ENCODE results near the gene OSGEP. TPM values are rescaled to one million over a fixed set of nuclear protein-coding genes. Genes with fewer than 3 reads are reported as not detected.

The OSGEP gene
- total RNA-seq, 1 experiment from 2014 or later: 21.8 TPM

DNA sequence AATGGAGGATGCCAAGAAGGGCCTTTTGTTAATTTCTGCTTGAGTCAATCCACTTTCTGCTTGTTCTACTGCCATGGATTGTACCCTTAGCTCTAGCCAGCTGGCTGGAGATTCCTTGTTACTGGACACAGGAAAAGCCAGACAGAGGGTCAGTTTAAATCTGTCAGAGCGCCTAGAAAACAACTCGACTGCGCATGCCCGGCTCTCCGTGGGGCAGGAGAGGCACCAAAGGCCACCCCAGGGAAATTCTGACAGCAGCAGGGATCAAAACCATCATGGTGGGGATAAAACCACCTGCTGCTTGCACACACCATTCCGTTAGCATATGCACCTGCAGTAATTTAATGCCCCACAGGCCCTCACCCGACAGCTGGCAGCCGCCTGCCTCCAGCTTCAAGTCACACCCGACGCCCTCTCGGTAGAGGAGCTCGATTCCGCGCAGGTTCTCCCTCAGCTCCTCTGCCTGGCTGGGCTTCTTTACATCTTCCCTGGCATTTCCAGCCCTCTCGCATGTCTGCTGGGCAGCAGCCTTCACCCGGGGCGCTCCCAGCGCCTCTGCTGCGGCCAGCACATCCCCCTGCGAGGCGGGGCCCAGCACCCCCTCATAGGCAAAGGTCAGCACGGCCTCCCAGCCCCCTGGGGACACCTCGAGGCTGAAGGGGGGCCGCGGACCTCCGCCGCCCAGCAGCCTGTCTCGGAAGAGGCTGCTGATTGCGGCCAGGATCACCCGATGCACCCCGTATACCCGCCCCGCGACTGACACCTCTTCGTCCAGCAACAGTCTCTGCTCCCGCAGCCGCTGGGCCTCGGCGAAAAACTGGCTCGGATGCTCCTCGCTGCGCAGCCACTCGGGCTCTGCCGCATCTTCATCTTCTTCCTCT lies 19.7 kb downstream of the OSGEP start:
- Histone ChIP-seq H4K20me1 (ENCODE audit: insufficient read depth) (no peaks in the 10 kb centered on the region), H3K4me1 (ENCODE audit: control insufficient read depth in 1 of 2, insufficient read depth in 2 of 2, low read length in 2 of 2) (peaks cover 8 to 22% of the 10 kb centered on the region in 2 experiments), H3K4me2 (ENCODE audit: low read length) (no peak overlapping the region), H3K4me3 (replicated peaks in 1 of 2; ENCODE audit: low read depth in 1 of 2, low read length in 2 of 2) (no peak overlapping the region), H3K27ac (ENCODE audit: low read depth, low read length) (no peak overlapping the region), H3K9me2 (ENCODE audit: insufficient read depth) (no peaks in the 10 kb centered on the region), H3K9ac (ENCODE audit: low read length) (no peak overlapping the region), H2AFZ (ENCODE audit: low read depth, low read length, poor library complexity, severe bottlenecking) (no peak overlapping the region), H3K9me3 (ENCODE audit: control insufficient read depth in 1 of 2, insufficient read depth in 1 of 2, low read depth in 1 of 2, low read length in 2 of 2) (no peaks in the 10 kb centered on the region), H3K27me3 (ENCODE audit: insufficient read depth, low read length) (no peaks in the 10 kb centered on the region), H3K36me3 (ENCODE audit: control insufficient read depth in 1 of 2, insufficient read depth in 2 of 2, low read length in 2 of 2) (no peaks in the 10 kb centered on the region), H3K79me2 (ENCODE audit: insufficient read depth, low read length) (no peaks in the 10 kb centered on the region)
- RAD21 ChIA-PET (ENCODE audit: low non-redundant PET in 1 of 2, low total read pairs in 2 of 2, uncharacterized antibody in 2 of 2, unreplicated experiment in 2 of 2): no interaction called here
- POLR2A ChIA-PET: interaction anchor here (1.9 kb wide), 1 partner anchor 27 kb away, joined by 4 read pairs; the partner anchor contains the start of gene PIP4P1
- no TSS peak for BruUV-seq (replicated peaks)
- CTCF ChIA-PET: no interaction called here
- ATAC-seq (no peak), DNase-seq (ENCODE audit: low read depth, low spot score) (no peak)
- TF ChIP-seq SRF (IDR thresholded peaks at IDR 0.05; ENCODE audit: low read depth) (no peak), ELF1 (IDR thresholded peaks at IDR 0.05; ENCODE audit: borderline replicate concordance, low read depth) (no peak), CEBPB (IDR thresholded peaks at IDR 0.05; ENCODE audit: low read depth) (no peak), ATF3 (IDR thresholded peaks at IDR 0.05) (no peak)
- intact Hi-C loops (cut with micrococcal nuclease): no loop called here

DNA sequence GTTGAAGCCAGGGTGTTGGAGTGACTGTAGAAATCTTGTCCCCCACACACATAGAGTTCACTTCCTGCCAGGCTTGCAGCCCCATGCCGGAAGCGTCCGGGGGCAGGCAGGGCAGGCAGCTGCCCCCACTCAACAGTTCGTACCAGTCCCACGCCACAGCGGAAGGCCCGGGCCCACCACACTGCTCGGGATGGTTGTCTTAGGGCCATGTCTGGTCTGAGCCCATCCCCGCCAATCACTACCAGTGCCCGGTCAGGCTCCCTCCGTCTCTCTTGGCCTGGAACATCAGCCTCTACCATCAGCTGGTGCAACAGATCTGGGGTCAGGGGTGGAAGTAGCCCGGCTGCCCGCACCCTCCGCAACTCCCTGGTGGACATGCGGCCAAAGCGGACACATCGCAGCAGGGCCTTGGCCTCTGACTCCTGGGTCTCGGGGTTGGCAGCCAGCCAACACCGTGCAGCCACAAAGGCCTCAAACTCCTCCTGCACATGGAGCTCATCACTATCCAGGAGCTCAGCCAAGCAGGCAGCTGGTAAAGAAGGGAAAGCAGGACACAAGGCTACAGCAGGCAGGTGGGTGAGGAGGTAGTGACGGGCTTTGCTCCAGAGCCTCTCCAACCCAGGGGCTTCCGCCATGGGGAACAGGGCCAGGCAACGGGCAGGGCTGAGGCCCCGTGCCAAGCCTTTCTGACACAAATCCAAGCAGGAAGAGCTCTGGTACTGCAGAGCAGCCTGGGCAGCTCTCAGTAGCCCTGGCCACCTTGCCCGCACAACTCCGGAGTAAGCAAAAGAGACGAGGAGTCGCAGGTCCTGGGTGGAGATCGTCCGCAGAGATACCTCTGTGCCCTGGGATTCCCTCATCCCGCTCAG lies 24.6 kb downstream of the OSGEP start:
- H3K27me3 ChIP-seq (ENCODE audit: insufficient read depth, low read length): no peaks in the 10 kb centered on the region
- no peaks in the 10 kb centered on the region for H4K20me1 ChIP-seq (ENCODE audit: insufficient read depth)
- no peak overlapping the region for H3K9ac ChIP-seq (ENCODE audit: low read length)
- H3K27ac ChIP-seq (ENCODE audit: low read depth, low read length): no peak overlapping the region
- CTCF ChIA-PET: no interaction called here
- POLR2A ChIA-PET: interaction anchor here (0.8 kb wide), 1 partner anchor 25 kb away, joined by 3 read pairs; the partner anchor contains the start of gene APEX1
- no peaks in the 10 kb centered on the region for H3K36me3 ChIP-seq (ENCODE audit: control insufficient read depth in 1 of 2, insufficient read depth in 2 of 2, low read length in 2 of 2)
- DNase-seq (ENCODE audit: low read depth, low spot score) (no peak), ATAC-seq (no peak)
- no peak overlapping the region for H3K4me3 ChIP-seq (replicated peaks in 1 of 2; ENCODE audit: low read depth in 1 of 2, low read length in 2 of 2)
- H3K9me2 ChIP-seq (ENCODE audit: insufficient read depth): no peaks in the 10 kb centered on the region
- TF ChIP-seq ATF3 (IDR thresholded peaks at IDR 0.05) (no peak), ZFX (IDR thresholded peaks at IDR 0.05) (0 out of 2 replicates have a peak, but pooled peaks have one; percentile 2), FOSL1 (IDR thresholded peaks at IDR 0.05; ENCODE audit: low read depth) (no peak)
- no peaks in the 10 kb centered on the region for H3K9me3 ChIP-seq (ENCODE audit: control insufficient read depth in 1 of 2, insufficient read depth in 1 of 2, low read depth in 1 of 2, low read length in 2 of 2)
- peaks cover 16 to 28% of the 10 kb centered on the region in 2 experiments for H3K4me1 ChIP-seq (ENCODE audit: control insufficient read depth in 1 of 2, insufficient read depth in 2 of 2, low read length in 2 of 2)
- H3K79me2 ChIP-seq (ENCODE audit: insufficient read depth, low read length): no peaks in the 10 kb centered on the region
- intact Hi-C loops (cut with micrococcal nuclease): no loop called here
- RAD21 ChIA-PET (ENCODE audit: low non-redundant PET in 1 of 2, low total read pairs in 2 of 2, uncharacterized antibody in 2 of 2, unreplicated experiment in 2 of 2): no interaction called here
- BruUV-seq (replicated peaks): no TSS peak
- H3K4me2 ChIP-seq (ENCODE audit: low read length): no peak overlapping the region
- no peak overlapping the region for H2AFZ ChIP-seq (ENCODE audit: low read depth, low read length, poor library complexity, severe bottlenecking)

Data from HCT116 (cell line).